Hepatocyte (in vitro differentiated cells): ENCODE results near the gene RANBP17. TPM values are rescaled to one million over a fixed set of nuclear protein-coding genes. Genes with fewer than 3 reads are reported as not detected.

ENCODE experiments used
- DNase-seq: peaks from one replicate; pipeline ENCODE4 v3.0.0-alpha.2; 2016; ENCODE audit warnings: low spot score
- H2AFZ ChIP-seq: fragments of 200-600 bp; sonication (generic); 2 replicates; pipeline ENCODE4 v1.6.0; 2016; ENCODE audit warnings: antibody characterized with exemption, mild to moderate bottlenecking
- H3K27ac ChIP-seq: fragments of 200-600 bp; sonication (generic); 2 replicates; pipeline ENCODE4 v1.5.1; 2016; ENCODE audit warnings: mild to moderate bottlenecking
- H3K27me3 ChIP-seq: fragments of 200-600 bp; sonication (generic); 2 replicates; pipeline ENCODE4 v1.6.1; 2016
- H3K36me3 ChIP-seq: fragments of 200-600 bp; sonication (generic); replicated peaks from 2 replicates; pipeline ENCODE4 v1.5.1; 2016; ENCODE audit warnings: low read depth; ENCODE audit not compliant: insufficient read depth
- H3K4me1 ChIP-seq: fragments of 200-600 bp; sonication (generic); 2 replicates; pipeline ENCODE4 v1.5.1; 2016; ENCODE audit warnings: mild to moderate bottlenecking, moderate library complexity; ENCODE audit not compliant: insufficient read depth
- H3K4me2 ChIP-seq: fragments of 200-600 bp; sonication (generic); 2 replicates; pipeline ENCODE4 v1.6.0; 2016
- H3K4me3 ChIP-seq: fragments of 200-600 bp; sonication (generic); 2 replicates; pipeline ENCODE4 v1.5.1; 2016; ENCODE audit warnings: mild to moderate bottlenecking
- H3K79me2 ChIP-seq: fragments of 200-600 bp; sonication (generic); 2 replicates; pipeline ENCODE4 v1.6.0; 2017; ENCODE audit warnings: mild to moderate bottlenecking
- H3K9me2 ChIP-seq: fragments of 200-600 bp; sonication (generic); replicated peaks from 2 replicates; pipeline ENCODE4 v1.6.0; 2017; ENCODE audit warnings: mild to moderate bottlenecking; ENCODE audit not compliant: insufficient read depth
- H3K9me3 ChIP-seq: fragments of 200-600 bp; sonication (generic); 2 replicates; pipeline ENCODE4 v1.5.1; 2016; ENCODE audit warnings: low read depth, mild to moderate bottlenecking
- H4K20me1 ChIP-seq: fragments of 200-600 bp; sonication (generic); 2 replicates; pipeline ENCODE4 v1.6.0; 2016; ENCODE audit warnings: mild to moderate bottlenecking; ENCODE audit not compliant: insufficient read depth, poor library complexity, severe bottlenecking
- EZH2 ChIP-seq: fragments of 200-600 bp; sonication (generic); IDR thresholded peaks from 2 replicates; pipeline ENCODE4 v1.6.1; 2016; ENCODE audit warnings: antibody characterized with exemption, mild to moderate bottlenecking, borderline replicate concordance
- EZH2phosphoT487 ChIP-seq: fragments of 200-600 bp; sonication (generic); IDR thresholded peaks from one replicate; pipeline ENCODE4 v1.6.1; 2018; ENCODE audit warnings: antibody characterized with exemption, mild to moderate bottlenecking, low read depth, moderate library complexity; ENCODE audit not compliant: unreplicated experiment, severe bottlenecking
- WGBS: methylation state at CpG from one replicate; pipeline ENCODE4 v1.1.6; 2016; ENCODE audit warnings: low lambda C conversion rate; ENCODE audit errors: missing lambda C conversion rate; 5-methylcytosine and 5-hydroxymethylcytosine counted together
- polyA plus RNA-seq: library from polyadenylated mRNA; unstranded; fragments of >200 nt; fragmentation: Nextera tagmentation; extraction: Ambion mirVana; gene quantifications from 2 replicates; pipeline ENCODE4 v1.2.1, GENCODE V29; 2016
- total RNA-seq: library from RNA; depleted of rRNA; stranded (reverse); fragments of >200 nt; gene quantifications from 2 replicates; pipeline ENCODE4 v1.2.3, GENCODE V29; 2014
- TF ChIP-seq, protein P1 (sequence below): fragments of 200-600 bp; sonication (generic); IDR thresholded peaks from 2 replicates; pipeline ENCODE4 v1.5.1; 2016; ENCODE audit warnings: antibody characterized with exemption, mild to moderate bottlenecking; ENCODE audit not compliant: poor library complexity

The RANBP17 gene
- total and polyA plus RNA-seq, 2 experiments from 2014 or later = 11.7 to 17.1 TPM

DNA sequence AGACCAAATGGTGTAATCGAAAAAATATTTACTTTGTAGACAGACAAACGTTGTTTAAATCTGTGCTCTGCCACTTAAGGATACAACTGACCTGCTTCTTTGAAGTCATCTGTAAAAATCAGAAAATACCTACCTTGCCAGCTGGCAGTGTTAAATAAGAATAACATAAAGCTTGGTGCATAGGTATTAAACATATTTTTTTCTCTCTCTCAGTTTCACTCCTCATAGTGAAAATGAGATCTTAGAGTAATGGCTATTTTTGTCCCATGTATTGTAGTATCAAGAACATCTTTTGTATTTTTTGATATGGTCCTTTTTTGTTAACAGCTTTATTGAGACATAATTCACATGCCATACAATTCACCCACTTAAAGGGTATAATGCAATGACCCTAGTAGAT lies 17.9 kb upstream of the RANBP17 start:
- Histone ChIP-seq H3K9me3 (no peaks in the 10 kb centered on the region), H2AFZ (no peak overlapping the region), H3K27me3 (no peaks in the 10 kb centered on the region), H3K27ac (no peak overlapping the region), H3K4me3 (no peak overlapping the region), H4K20me1 (no peaks in the 10 kb centered on the region), H3K79me2 (no peaks in the 10 kb centered on the region), H3K36me3 (no peaks in the 10 kb centered on the region), H3K9me2 (no peaks in the 10 kb centered on the region), H3K4me1 (no peaks in the 10 kb centered on the region), H3K4me2 (no peak overlapping the region)
- TF ChIP-seq, protein P1, sequence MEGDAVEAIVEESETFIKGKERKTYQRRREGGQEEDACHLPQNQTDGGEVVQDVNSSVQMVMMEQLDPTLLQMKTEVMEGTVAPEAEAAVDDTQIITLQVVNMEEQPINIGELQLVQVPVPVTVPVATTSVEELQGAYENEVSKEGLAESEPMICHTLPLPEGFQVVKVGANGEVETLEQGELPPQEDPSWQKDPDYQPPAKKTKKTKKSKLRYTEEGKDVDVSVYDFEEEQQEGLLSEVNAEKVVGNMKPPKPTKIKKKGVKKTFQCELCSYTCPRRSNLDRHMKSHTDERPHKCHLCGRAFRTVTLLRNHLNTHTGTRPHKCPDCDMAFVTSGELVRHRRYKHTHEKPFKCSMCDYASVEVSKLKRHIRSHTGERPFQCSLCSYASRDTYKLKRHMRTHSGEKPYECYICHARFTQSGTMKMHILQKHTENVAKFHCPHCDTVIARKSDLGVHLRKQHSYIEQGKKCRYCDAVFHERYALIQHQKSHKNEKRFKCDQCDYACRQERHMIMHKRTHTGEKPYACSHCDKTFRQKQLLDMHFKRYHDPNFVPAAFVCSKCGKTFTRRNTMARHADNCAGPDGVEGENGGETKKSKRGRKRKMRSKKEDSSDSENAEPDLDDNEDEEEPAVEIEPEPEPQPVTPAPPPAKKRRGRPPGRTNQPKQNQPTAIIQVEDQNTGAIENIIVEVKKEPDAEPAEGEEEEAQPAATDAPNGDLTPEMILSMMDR = no peak
- no peak for TF ChIP-seq EZH2
- no peak for TF ChIP-seq EZH2phosphoT487
- DNase-seq = no peak
- WGBS = 90% methylated on average over 2 of the region's 2 CpGs

DNA sequence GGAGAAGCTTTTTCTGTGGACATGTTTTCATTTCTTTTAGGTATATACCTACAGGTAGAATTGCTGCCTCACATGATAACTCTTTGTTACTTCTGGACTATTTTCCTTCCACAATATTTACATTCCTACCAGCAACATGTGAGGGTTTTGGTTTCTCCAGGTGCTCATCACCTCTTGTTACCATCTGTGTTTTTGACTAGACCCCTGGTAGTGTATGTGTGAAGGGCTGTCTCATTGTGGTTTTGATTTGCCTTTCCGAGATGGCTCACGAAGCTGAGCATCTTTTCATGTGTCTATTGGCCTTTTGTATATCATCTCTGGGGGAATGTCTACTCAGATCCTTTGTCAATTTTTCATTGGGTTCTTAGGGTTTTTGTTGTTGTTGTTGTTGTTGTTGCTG lies 17.2 kb upstream of the RANBP17 start:
- no peak for TF ChIP-seq EZH2
- TF ChIP-seq, protein P1 = no peak
- TF ChIP-seq EZH2phosphoT487 = no peak
- no peaks in the 10 kb centered on the region for H3K36me3 ChIP-seq
- no peak overlapping the region for H3K4me3 ChIP-seq
- H3K4me1 ChIP-seq = no peaks in the 10 kb centered on the region
- no peak overlapping the region for H2AFZ ChIP-seq
- no peak overlapping the region for H3K27ac ChIP-seq
- no peaks in the 10 kb centered on the region for H3K79me2 ChIP-seq
- DNase-seq = no peak
- no peaks in the 10 kb centered on the region for H3K9me2 ChIP-seq
- no peak overlapping the region for H3K4me2 ChIP-seq
- no peaks in the 10 kb centered on the region for H3K27me3 ChIP-seq
- H4K20me1 ChIP-seq = no peaks in the 10 kb centered on the region
- 98% methylated on average over 2 of the region's 2 CpGs for WGBS
- no peaks in the 10 kb centered on the region for H3K9me3 ChIP-seq

DNA sequence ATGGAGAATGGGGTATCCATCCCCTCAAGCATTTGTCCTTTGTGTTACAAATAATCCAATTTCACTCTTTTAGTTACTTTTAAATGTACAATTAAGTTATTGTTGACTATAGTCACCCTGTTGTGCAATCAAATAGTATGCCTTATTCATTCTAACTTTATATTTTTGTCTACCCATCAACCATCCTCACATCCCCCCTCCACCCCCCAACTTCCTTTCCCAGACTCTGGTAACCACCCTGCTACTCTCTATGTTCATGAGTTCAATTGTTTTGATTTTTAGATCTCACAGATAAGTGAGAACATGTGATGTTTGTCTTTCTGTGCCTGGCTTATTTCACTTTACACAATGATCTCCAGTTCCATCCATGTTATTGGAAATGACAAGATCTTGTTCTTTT lies 15.4 kb upstream of the RANBP17 start:
- H3K27me3 ChIP-seq = no peaks in the 10 kb centered on the region
- H3K9me2 ChIP-seq = no peaks in the 10 kb centered on the region
- H4K20me1 ChIP-seq = no peaks in the 10 kb centered on the region
- no peaks in the 10 kb centered on the region for H3K9me3 ChIP-seq
- DNase-seq = no peak
- no peak overlapping the region for H3K4me2 ChIP-seq
- H3K36me3 ChIP-seq = no peaks in the 10 kb centered on the region
- H3K27ac ChIP-seq = no peak overlapping the region
- no peak overlapping the region for H3K4me3 ChIP-seq
- TF ChIP-seq EZH2phosphoT487 = no peak
- no peak for TF ChIP-seq EZH2
- TF ChIP-seq, protein P1 = no peak
- no peaks in the 10 kb centered on the region for H3K4me1 ChIP-seq
- H2AFZ ChIP-seq = no peak overlapping the region
- H3K79me2 ChIP-seq = no peaks in the 10 kb centered on the region

DNA sequence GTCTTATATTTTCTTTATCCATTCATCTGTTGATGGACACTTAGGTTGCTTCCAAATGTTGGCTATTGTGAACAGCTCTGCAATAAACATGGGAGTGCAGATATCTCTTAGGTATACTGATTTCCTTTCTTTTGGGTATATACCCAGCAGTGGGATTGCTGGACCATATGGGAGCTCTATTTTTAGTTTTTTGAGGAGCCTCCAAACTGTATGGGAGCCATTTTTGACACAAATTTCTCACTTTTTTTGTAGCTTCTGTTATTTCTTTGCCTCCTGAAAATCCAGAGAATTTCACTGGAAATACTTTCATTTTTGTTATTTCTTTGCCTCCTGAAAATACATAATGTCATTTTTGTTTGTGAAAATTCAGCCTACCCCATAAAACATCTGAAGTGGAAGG lies 15.0 kb upstream of the RANBP17 start:
- Histone ChIP-seq H3K4me2 (no peak overlapping the region), H3K36me3 (no peaks in the 10 kb centered on the region), H4K20me1 (no peaks in the 10 kb centered on the region), H3K4me1 (no peaks in the 10 kb centered on the region), H3K27me3 (no peaks in the 10 kb centered on the region), H3K9me3 (no peaks in the 10 kb centered on the region), H3K27ac (no peak overlapping the region), H2AFZ (no peak overlapping the region), H3K79me2 (no peaks in the 10 kb centered on the region), H3K4me3 (no peak overlapping the region), H3K9me2 (no peaks in the 10 kb centered on the region)
- no peak for DNase-seq
- TF ChIP-seq, protein P1 = no peak
- TF ChIP-seq EZH2 (no peak), EZH2phosphoT487 (no peak)
